ENCODE data around the gene DDX41.

- no peak for TF ChIP-seq TAF1 (IDR thresholded peaks at IDR 0.05; ENCODE audit: borderline replicate concordance, low read depth, low read length)
- TF ChIP-seq POLR2A (IDR thresholded peaks at IDR 0.05; ENCODE audit: low read depth, low read length): no peak
- TF ChIP-seq POLR2AphosphoS5 (IDR thresholded peaks at IDR 0.05; ENCODE audit: low read depth, low read length): no peak
Observed at GRCh38 chr5:177520271-177520670, 3.5 kb upstream of the DDX41 start.
